HFF-Myc (cell line): ENCODE data around the gene SMYD4.

ENCODE experiments used
- DNase-seq: peaks from one replicate; pipeline ENCODE4 v3.0.0-alpha.2; 2011; ENCODE audit warnings: low read depth; ENCODE audit errors: extremely low read depth
- H3K4me3 ChIP-seq: replicated peaks from 2 replicates; pipeline ENCODE4 v1.5.1; 2011; ENCODE audit warnings: low read depth, mild to moderate bottlenecking, control low read depth, low read length
- CTCF ChIP-seq: IDR thresholded peaks from 2 replicates; pipeline ENCODE4 v1.5.1; 2012; ENCODE audit warnings: mild to moderate bottlenecking, low read depth, low read length, control low read depth; ENCODE audit errors: missing control alignments

Gene SMYD4

GRCh38 chr17:1755252-1755826 is 74.4 kb downstream of the SMYD4 start:
- no peak for DNase-seq
- no peak for TF ChIP-seq CTCF
- H3K4me3 ChIP-seq: no peak overlapping the region

- DNase-seq: no peak
- no peak overlapping the region for H3K4me3 ChIP-seq
- TF ChIP-seq CTCF: no peak
Measured at GRCh38 chr17:1754430-1755112, 75.1 kb downstream of the SMYD4 start.

- no peak for DNase-seq
- TF ChIP-seq CTCF: no peak
- H3K4me3 ChIP-seq: no peak overlapping the region
Measured at GRCh38 chr17:1753767-1754429, 75.8 kb downstream of the SMYD4 start.

- no peak overlapping the region for H3K4me3 ChIP-seq
- DNase-seq: no peak
- no peak for TF ChIP-seq CTCF
Measured at GRCh38 chr17:1752425-1753262, 77.1 kb downstream of the SMYD4 start.

GRCh38 chr17:1750628-1751027 is 79.1 kb downstream of the SMYD4 start:
- DNase-seq: no peak
- TF ChIP-seq CTCF: no peak
- no peak overlapping the region for H3K4me3 ChIP-seq

- TF ChIP-seq CTCF: no peak
Measured at GRCh38 chr17:1746975-1747543, 82.6 kb downstream of the SMYD4 start.

More at GRCh38 chr17:1746975-1747543, 82.6 kb downstream of the SMYD4 start:
- DNase-seq: no peak
- no peak overlapping the region for H3K4me3 ChIP-seq
